ENCODE measurements around the gene FAM221A. TPM values are rescaled to one million over a fixed set of nuclear protein-coding genes. Genes with fewer than 3 reads are reported as not detected.

The FAM221A gene
- total RNA-seq, 1 donor from 2014 or later, result 2.2 TPM

DNA sequence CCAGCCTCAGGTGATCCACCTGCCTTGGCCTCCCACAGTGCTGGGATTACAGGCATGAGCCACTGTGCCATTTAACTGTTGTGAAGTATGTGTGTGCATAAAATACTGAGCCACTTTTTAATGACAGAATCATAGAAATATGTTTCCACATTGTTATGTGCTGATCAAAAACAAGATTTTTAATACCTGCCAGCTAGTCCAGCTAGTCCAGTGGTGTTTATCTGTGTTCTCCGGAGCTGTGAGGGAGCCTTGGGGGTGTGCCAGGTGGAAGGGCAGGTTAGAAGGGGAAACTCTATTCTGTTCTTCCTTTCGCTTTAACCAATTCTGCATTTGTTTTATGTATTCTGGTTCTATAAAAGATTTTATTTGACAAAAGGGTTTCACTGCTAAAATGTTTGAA lies 7.0 kb downstream of the FAM221A start:
- Mint-ChIP-seq H3K27ac (ENCODE audit: unreplicated experiment) (peak overlapping the region; percentile 14), H3K9me3 (ENCODE audit: low read depth) (no peaks in the 10 kb centered on the region), H3K4me1 (ENCODE audit: low read depth) (peaks cover 6% of the 10 kb centered on the region), H3K27me3 (ENCODE audit: low read depth) (no peaks in the 10 kb centered on the region), H3K36me3 (ENCODE audit: low read depth) (peaks cover 5% of the 10 kb centered on the region), H3K4me3 (ENCODE audit: unreplicated experiment) (no peak overlapping the region)
- DNase-seq (ENCODE audit: low spot score), result no peak
- TF ChIP-seq, protein P1, sequence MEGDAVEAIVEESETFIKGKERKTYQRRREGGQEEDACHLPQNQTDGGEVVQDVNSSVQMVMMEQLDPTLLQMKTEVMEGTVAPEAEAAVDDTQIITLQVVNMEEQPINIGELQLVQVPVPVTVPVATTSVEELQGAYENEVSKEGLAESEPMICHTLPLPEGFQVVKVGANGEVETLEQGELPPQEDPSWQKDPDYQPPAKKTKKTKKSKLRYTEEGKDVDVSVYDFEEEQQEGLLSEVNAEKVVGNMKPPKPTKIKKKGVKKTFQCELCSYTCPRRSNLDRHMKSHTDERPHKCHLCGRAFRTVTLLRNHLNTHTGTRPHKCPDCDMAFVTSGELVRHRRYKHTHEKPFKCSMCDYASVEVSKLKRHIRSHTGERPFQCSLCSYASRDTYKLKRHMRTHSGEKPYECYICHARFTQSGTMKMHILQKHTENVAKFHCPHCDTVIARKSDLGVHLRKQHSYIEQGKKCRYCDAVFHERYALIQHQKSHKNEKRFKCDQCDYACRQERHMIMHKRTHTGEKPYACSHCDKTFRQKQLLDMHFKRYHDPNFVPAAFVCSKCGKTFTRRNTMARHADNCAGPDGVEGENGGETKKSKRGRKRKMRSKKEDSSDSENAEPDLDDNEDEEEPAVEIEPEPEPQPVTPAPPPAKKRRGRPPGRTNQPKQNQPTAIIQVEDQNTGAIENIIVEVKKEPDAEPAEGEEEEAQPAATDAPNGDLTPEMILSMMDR (IDR thresholded peaks at IDR 0.05), result no peak

- DNase-seq (ENCODE audit: low spot score), result no peak
- no peak overlapping the region for H3K27ac Mint-ChIP-seq (ENCODE audit: unreplicated experiment)
- peaks cover 6% of the 10 kb centered on the region for H3K4me1 Mint-ChIP-seq (ENCODE audit: low read depth)
- H3K9me3 Mint-ChIP-seq (ENCODE audit: low read depth), result no peaks in the 10 kb centered on the region
- TF ChIP-seq, protein P1 (IDR thresholded peaks at IDR 0.05), result no peak
- peaks cover 10% of the 10 kb centered on the region for H3K36me3 Mint-ChIP-seq (ENCODE audit: low read depth)
- no peak overlapping the region for H3K4me3 Mint-ChIP-seq (ENCODE audit: unreplicated experiment)
- no peaks in the 10 kb centered on the region for H3K27me3 Mint-ChIP-seq (ENCODE audit: low read depth)
Observed at GRCh38 chr7:23689165-23689564, 9.2 kb downstream of the FAM221A start.

DNA sequence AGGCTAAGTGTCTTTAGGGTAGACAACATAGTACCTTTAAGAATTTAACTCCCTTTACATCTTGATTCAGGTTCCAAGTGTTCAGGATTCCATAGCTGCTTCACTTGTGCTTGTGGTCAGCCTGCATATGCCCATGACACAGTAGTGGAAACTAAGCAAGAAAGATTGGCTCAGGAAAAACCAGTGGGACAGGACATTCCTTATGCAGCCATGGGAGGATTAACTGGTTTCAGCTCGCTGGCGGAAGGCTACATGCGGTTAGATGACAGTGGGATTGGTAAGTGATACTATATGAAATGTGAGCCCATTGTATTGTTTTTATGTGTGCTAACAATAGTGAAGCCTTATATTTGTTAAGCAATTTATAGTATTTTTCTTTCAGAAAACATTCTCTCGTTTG lies 11.3 kb downstream of the FAM221A start:
- Mint-ChIP-seq H3K4me1 (ENCODE audit: low read depth) (peaks cover 6% of the 10 kb centered on the region), H3K4me3 (ENCODE audit: unreplicated experiment) (no peak overlapping the region), H3K9me3 (ENCODE audit: low read depth) (no peaks in the 10 kb centered on the region), H3K36me3 (ENCODE audit: low read depth) (peaks cover 12% of the 10 kb centered on the region), H3K27ac (ENCODE audit: unreplicated experiment) (no peak overlapping the region), H3K27me3 (ENCODE audit: low read depth) (no peaks in the 10 kb centered on the region)
- TF ChIP-seq, protein P1 (IDR thresholded peaks at IDR 0.05), result no peak
- DNase-seq (ENCODE audit: low spot score), result no peak

DNA sequence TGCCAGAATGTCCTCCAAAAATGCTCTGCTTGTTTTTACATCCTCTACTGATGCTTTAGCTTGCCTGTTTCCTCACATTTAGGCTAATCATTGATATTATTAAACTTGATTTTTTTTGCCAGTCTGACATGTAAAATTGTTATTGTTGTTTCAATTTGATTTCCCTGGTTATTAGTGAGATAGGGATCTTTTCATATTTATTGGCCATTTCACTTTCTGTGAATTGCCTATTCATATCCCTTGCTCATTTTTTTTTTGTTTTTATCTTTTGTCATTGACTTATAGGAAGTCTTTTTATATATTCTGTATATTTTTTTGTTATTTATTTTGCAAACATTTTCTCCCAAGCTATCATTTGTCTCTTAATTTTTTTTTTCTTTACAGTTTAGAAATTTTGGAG lies 13.2 kb downstream of the FAM221A start:
- no peak for DNase-seq (ENCODE audit: low spot score)
- no peaks in the 10 kb centered on the region for H3K27me3 Mint-ChIP-seq (ENCODE audit: low read depth)
- no peaks in the 10 kb centered on the region for H3K4me1 Mint-ChIP-seq (ENCODE audit: low read depth)
- H3K4me3 Mint-ChIP-seq (ENCODE audit: unreplicated experiment), result no peak overlapping the region
- TF ChIP-seq, protein P1 (IDR thresholded peaks at IDR 0.05), result no peak
- no peaks in the 10 kb centered on the region for H3K9me3 Mint-ChIP-seq (ENCODE audit: low read depth)
- H3K27ac Mint-ChIP-seq (ENCODE audit: unreplicated experiment), result no peak overlapping the region
- H3K36me3 Mint-ChIP-seq (ENCODE audit: low read depth), result peaks cover 12% of the 10 kb centered on the region

DNA sequence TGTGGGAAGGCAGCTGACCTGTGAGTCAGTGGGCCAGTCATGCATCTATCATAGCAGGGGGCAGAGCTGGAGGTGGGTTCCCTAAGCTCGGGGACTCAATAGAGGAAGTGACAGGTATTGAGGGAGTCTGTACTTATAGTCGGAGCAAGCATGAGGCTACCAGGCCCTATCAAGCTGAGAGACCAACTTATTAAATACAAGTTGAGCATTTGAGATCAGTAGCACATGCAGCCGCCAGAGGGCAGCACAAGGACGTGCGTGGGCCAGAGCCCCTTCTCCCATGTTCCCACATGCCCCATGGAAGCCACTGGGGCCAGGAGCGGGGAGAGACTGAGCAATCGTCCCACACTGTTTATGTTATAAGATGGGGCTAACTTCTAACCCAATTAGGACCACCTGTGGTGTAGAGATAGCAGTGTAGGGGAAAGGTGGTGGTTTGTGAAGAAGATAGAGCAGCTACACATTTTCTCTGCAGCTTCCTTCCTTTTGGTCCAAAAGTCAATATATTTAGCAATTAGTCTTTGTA lies 17.0 kb downstream of the FAM221A start:
- Mint-ChIP-seq H3K4me3 (ENCODE audit: unreplicated experiment) (no peak overlapping the region), H3K27ac (ENCODE audit: unreplicated experiment) (no peak overlapping the region), H3K4me1 (ENCODE audit: low read depth) (no peaks in the 10 kb centered on the region), H3K27me3 (ENCODE audit: low read depth) (no peaks in the 10 kb centered on the region), H3K9me3 (ENCODE audit: low read depth) (no peaks in the 10 kb centered on the region), H3K36me3 (ENCODE audit: low read depth) (peaks cover 8% of the 10 kb centered on the region)
- DNase-seq (ENCODE audit: low spot score), result no peak
- TF ChIP-seq, protein P1 (IDR thresholded peaks at IDR 0.05), result peak; percentile 77
